Measurements from ENCODE around the gene GALNT7. TPM values are rescaled to one million over a fixed set of nuclear protein-coding genes. Genes with fewer than 3 reads are reported as not detected.

The GALNT7 gene
- polyA plus RNA-seq, 1 of the 3 experiments (the other 2 are of a cell fraction), result 14.8 TPM

GRCh38 chr4:173257732-173258717 is 89.4 kb downstream of the GALNT7 start:
- peaks cover 0 to 12% of the 10 kb centered on the region in 2 experiments for H3K36me3 ChIP-seq (replicated peaks in 1 of 2; ENCODE audit: control insufficient read depth in 1 of 2, insufficient read depth in 2 of 2, low read length in 1 of 2)
- peak; percentile 52 for DNase-seq
- H3K9ac ChIP-seq, result no peak overlapping the region
- peaks cover 1% of the 10 kb centered on the region; the same call in 1 of the 2 replicates for H4K20me1 ChIP-seq (ENCODE audit: insufficient read depth)
- H2AFZ ChIP-seq (ENCODE audit: low read depth), result no peak overlapping the region
- peaks cover 2% of the 10 kb centered on the region; the same call in 1 of the 2 replicates for H3K79me2 ChIP-seq (ENCODE audit: insufficient read depth)
- no peaks in the 10 kb centered on the region for H3F3A ChIP-seq (replicated peaks; ENCODE audit: insufficient read depth)
- no peaks in the 10 kb centered on the region for H3K27me3 ChIP-seq (ENCODE audit: insufficient read depth)
- H3K9me3 ChIP-seq, result no peaks in the 10 kb centered on the region
- no peaks in the 10 kb centered on the region for H3K9me2 ChIP-seq
- ChIA-PET POLR2A (interaction anchor here (1.0 kb wide), 1 partner anchor 244 kb away, joined by 4 read pairs; no protein-coding TSS in a partner anchor), CTCF (interaction anchor here (0.6 to 6.7 kb wide), 38 partner anchors 9 to 898 kb away, joined by 3 to 90 read pairs (median 4); no protein-coding TSS in a partner anchor)
- WGBS (ENCODE audit: low lambda C conversion rate), result 27% methylated on average over 4 of the region's 4 CpGs
- H3K4me1 ChIP-seq (ENCODE audit: control insufficient read depth in 1 of 2, insufficient read depth in 2 of 2, low read depth in 1 of 2, low read length in 1 of 2), result peaks cover 3 to 8% of the 10 kb centered on the region in 2 experiments; a peak in 2 of 4 replicates
- no peak for TF ChIP-seq TEAD4 (IDR thresholded peaks at IDR 0.05; ENCODE audit: borderline replicate concordance, insufficient read depth)
- TF ChIP-seq NRF1 (IDR thresholded peaks at IDR 0.05; ENCODE audit: low read depth, low read length), result no peak
- TF ChIP-seq RXRA (IDR thresholded peaks at IDR 0.05; ENCODE audit: borderline replicate concordance, low read depth), result no peak
- TF ChIP-seq MAX (IDR thresholded peaks at IDR 0.05; ENCODE audit: low read depth), result 0 out of 2 replicates have a peak, but pooled peaks have one; percentile 36
- peak; percentile 96 for TF ChIP-seq CTCF (IDR thresholded peaks at IDR 0.05)
- no peak for TF ChIP-seq SIN3A (IDR thresholded peaks at IDR 0.05; ENCODE audit: borderline replicate concordance, low read depth, low read length)
- peak; percentile 89 for TF ChIP-seq SMC3 (IDR thresholded peaks at IDR 0.05; ENCODE audit: low read depth, low read length)
- TF ChIP-seq CHD2 (IDR thresholded peaks at IDR 0.05; ENCODE audit: low read length, partially characterized antibody), result peak; percentile 18
- TF ChIP-seq FOXJ3 (CRISPR knock-in tag; IDR thresholded peaks at IDR 0.05), result no peak
- no peak for TF ChIP-seq EZH2phosphoT487 (IDR thresholded peaks at IDR 0.05; ENCODE audit: borderline replicate concordance, low read depth)
- TF ChIP-seq RAD21 (IDR thresholded peaks at IDR 0.05; ENCODE audit: low read length), result peak; percentile 98
- TF ChIP-seq POLR2AphosphoS5 (IDR thresholded peaks at IDR 0.05; ENCODE audit: low read depth, low read length), result no peak
- H3K27ac ChIP-seq (ENCODE audit: low read depth in 2 of 2, low read length in 1 of 2), result no peak overlapping the region
- no peak overlapping the region for H3K4me3 ChIP-seq (ENCODE audit: low read depth in 2 of 2, low read length in 1 of 2)
- no peak overlapping the region for H3K4me2 ChIP-seq

- no peaks in the 10 kb centered on the region for H4K20me1 ChIP-seq (ENCODE audit: insufficient read depth)
- H2AFZ ChIP-seq (ENCODE audit: low read depth), result no peak overlapping the region
- no peak overlapping the region for H3K9ac ChIP-seq
- no peaks in the 10 kb centered on the region for H3F3A ChIP-seq (replicated peaks; ENCODE audit: insufficient read depth)
- H3K4me1 ChIP-seq (ENCODE audit: control insufficient read depth in 1 of 2, insufficient read depth in 2 of 2, low read depth in 1 of 2, low read length in 1 of 2), result peaks cover 3 to 8% of the 10 kb centered on the region in 2 experiments; a peak in 3 of 4 replicates
- no peaks in the 10 kb centered on the region for H3K27me3 ChIP-seq (ENCODE audit: insufficient read depth)
- H3K79me2 ChIP-seq (ENCODE audit: insufficient read depth), result peaks cover 2% of the 10 kb centered on the region; the same call in 1 of the 2 replicates
- TF ChIP-seq FOXM1 (IDR thresholded peaks at IDR 0.05; ENCODE audit: low read depth) (no peak), IRF3 (IDR thresholded peaks at IDR 0.05; ENCODE audit: low read depth, low read length) (no peak), MEF2A (IDR thresholded peaks at IDR 0.05; ENCODE audit: borderline replicate concordance, low read depth) (no peak), TEAD4 (IDR thresholded peaks at IDR 0.05; ENCODE audit: borderline replicate concordance, insufficient read depth) (no peak)
- ChIA-PET POLR2A (no interaction called here), CTCF (interaction anchor here (1.0 to 6.7 kb wide), 14 partner anchors 12 to 246 kb away, joined by 3 to 90 read pairs (median 8); no protein-coding TSS in a partner anchor)
- peaks cover 0 to 11% of the 10 kb centered on the region in 2 experiments for H3K36me3 ChIP-seq (replicated peaks in 1 of 2; ENCODE audit: control insufficient read depth in 1 of 2, insufficient read depth in 2 of 2, low read length in 1 of 2)
- WGBS (ENCODE audit: low lambda C conversion rate), result 92% methylated on average over 2 of the region's 2 CpGs
- no peaks in the 10 kb centered on the region for H3K9me3 ChIP-seq
- no peak overlapping the region for H3K4me2 ChIP-seq
- H3K27ac ChIP-seq (ENCODE audit: low read depth in 2 of 2, low read length in 1 of 2), result no peak overlapping the region
- no peak overlapping the region for H3K4me3 ChIP-seq (ENCODE audit: low read depth in 2 of 2, low read length in 1 of 2)
- DNase-seq, result no peak
- no peaks in the 10 kb centered on the region for H3K9me2 ChIP-seq
These were observed 90.3 kb downstream of the GALNT7 start for GRCh38 chr4:173258866-173259265.
